ENCODE measurements around the gene ETV6.

ETV6 gene

DNA sequence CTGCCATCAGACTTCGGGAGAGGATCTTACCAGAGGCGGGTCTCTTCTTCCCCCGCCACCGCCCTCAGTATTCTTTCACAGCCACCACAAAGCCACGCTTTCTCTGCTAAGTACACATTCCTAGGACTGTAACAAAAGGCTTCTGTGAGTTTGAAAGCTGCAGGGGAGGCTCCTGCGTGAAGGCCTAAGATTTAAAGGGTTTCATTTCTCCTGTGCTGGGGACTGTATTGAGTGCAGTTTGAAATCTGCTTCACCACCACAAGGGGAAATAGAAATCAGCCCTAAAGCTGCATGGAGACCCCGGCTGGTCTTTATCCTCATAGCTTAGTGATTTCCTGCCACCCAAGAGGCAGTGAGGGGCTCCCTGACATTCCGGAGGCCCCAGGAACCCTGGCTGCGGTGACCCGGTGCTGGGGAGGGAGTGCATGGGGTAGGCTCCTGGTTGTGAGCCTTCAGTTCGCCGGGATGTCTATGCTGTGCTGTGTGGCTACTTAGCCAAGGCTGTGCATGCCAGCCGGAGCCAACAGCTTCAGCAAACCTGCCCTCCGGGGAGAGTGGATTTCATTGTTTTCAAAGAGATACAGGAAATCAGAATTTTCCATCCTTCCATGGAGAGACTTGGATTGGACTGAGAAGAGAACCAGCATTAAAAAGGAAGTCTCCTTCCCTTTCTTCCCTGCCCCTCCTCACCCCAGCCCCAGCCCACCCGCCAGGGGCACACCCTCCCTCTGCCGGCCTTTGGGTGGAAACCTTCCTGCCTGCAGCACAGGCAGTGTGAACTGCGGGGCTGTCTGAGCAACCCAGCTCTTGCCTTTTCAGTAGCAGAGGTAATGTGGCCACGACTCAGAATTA, 163.3 kb downstream of the ETV6 start:
- peak; percentile 24 for TF ChIP-seq CTCF (IDR thresholded peaks at IDR 0.05; ENCODE audit: extremely low read depth, insufficient read depth, missing control alignments)
- in situ Hi-C loops (cut with MboI; ENCODE audit: low pct_unique_long_range_greater_than_20kb, low sequenced_read_pairs, unreplicated experiment): no loop called here
- peak; percentile 34 for DNase-seq (ENCODE audit: low spot score)

DNA sequence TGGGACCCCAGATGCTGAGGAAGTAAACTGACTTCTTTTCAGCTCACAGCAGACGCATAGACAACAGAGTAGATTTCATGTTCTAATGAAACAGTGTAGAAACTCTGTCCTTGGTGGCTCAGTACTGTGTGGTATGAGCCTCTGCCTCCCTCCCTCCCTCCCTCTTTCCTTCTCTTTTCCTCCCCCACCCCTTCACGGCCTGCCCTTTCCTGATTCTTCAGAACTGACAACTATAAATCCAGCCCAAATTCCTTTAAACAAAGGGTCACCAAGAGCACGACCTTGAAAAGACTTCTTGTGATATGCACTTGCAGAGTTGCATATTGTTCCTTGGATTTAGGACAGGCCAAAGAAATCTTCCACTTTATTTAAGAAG, 164.0 kb downstream of the ETV6 start:
- DNase-seq (ENCODE audit: low spot score): no peak
- in situ Hi-C loops (cut with MboI; ENCODE audit: low pct_unique_long_range_greater_than_20kb, low sequenced_read_pairs, unreplicated experiment): no loop called here
- no peak for TF ChIP-seq CTCF (IDR thresholded peaks at IDR 0.05; ENCODE audit: extremely low read depth, insufficient read depth, missing control alignments)

- no peak for TF ChIP-seq CTCF (IDR thresholded peaks at IDR 0.05; ENCODE audit: extremely low read depth, insufficient read depth, missing control alignments)
- DNase-seq (ENCODE audit: low spot score): no peak
- in situ Hi-C loops (cut with MboI; ENCODE audit: low pct_unique_long_range_greater_than_20kb, low sequenced_read_pairs, unreplicated experiment): no loop called here
These were observed 164.9 kb downstream of the ETV6 start for GRCh38 chr12:11814374-11814773.

GRCh38 chr12:11815397-11815796, 165.9 kb downstream of the ETV6 start:
- in situ Hi-C loops (cut with MboI; ENCODE audit: low pct_unique_long_range_greater_than_20kb, low sequenced_read_pairs, unreplicated experiment): no loop called here
- DNase-seq (ENCODE audit: low spot score): no peak
- no peak for TF ChIP-seq CTCF (IDR thresholded peaks at IDR 0.05; ENCODE audit: extremely low read depth, insufficient read depth, missing control alignments)

DNA sequence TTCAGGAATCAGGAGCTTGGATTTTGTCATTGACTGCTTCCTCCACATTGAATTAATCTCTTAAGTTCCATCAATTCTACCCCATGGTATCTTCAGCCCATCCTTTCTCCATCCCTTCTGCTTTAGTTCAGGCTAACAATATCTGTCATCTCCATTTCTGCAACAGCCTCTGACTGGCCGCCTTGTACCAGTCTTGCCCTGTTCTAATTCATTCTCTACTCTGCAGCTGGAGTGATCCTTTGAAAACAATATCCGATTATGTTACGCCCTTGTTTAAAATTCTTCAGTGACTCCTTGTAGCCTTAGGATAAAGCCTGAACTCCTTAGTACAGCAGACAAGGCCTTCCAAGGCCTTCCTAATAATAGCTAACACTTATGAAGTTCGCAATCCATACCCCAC, 170.2 kb downstream of the ETV6 start:
- TF ChIP-seq CTCF (IDR thresholded peaks at IDR 0.05; ENCODE audit: extremely low read depth, insufficient read depth, missing control alignments): no peak
- in situ Hi-C loops (cut with MboI; ENCODE audit: low pct_unique_long_range_greater_than_20kb, low sequenced_read_pairs, unreplicated experiment): no loop called here
- DNase-seq (ENCODE audit: low spot score): no peak

GRCh38 chr12:11820476-11820875, 171.0 kb downstream of the ETV6 start:
- DNase-seq (ENCODE audit: low spot score): no peak
- no peak for TF ChIP-seq CTCF (IDR thresholded peaks at IDR 0.05; ENCODE audit: extremely low read depth, insufficient read depth, missing control alignments)
- in situ Hi-C loops (cut with MboI; ENCODE audit: low pct_unique_long_range_greater_than_20kb, low sequenced_read_pairs, unreplicated experiment): no loop called here
